Activated T-helper 1 cell treated with anti-CD3 and anti-CD28 coated beads, Interleukin-2, amount 50 U/mL, for 16 hours (primary cell): ENCODE data around the gene MGAT5B.

Experiments
- DNase-seq, 2 donors: peaks; one replicate each; pipeline ENCODE4 v3.0.0-alpha.2; 2020; ENCODE audit warnings: low read depth in 1 of 2, low spot score in 1 of 2

The MGAT5B gene

GRCh38 chr17:76902476-76902875 is 34.3 kb downstream of the MGAT5B start:
- DNase-seq, result no peak

- no peak for DNase-seq
These were observed 35.4 kb downstream of the MGAT5B start for GRCh38 chr17:76903631-76904030.

- DNase-seq, result no peak
These were observed 35.9 kb downstream of the MGAT5B start for GRCh38 chr17:76904116-76904515.

- DNase-seq, result no peak
These were observed 36.8 kb downstream of the MGAT5B start for GRCh38 chr17:76905036-76905435.

- no peak for DNase-seq
These were observed 37.6 kb downstream of the MGAT5B start for GRCh38 chr17:76905836-76906235.

- no peak for DNase-seq
These were observed 38.3 kb downstream of the MGAT5B start for GRCh38 chr17:76906463-76906862.

- no peak for DNase-seq
These were observed 39.1 kb downstream of the MGAT5B start for GRCh38 chr17:76907352-76907751.

GRCh38 chr17:76909971-76910760 is 42.0 kb downstream of the MGAT5B start:
- DNase-seq, result no peak

GRCh38 chr17:76911299-76912017 is 43.3 kb downstream of the MGAT5B start:
- DNase-seq, result no peak

GRCh38 chr17:76912421-76913164 is 44.4 kb downstream of the MGAT5B start:
- no peak for DNase-seq

GRCh38 chr17:76914937-76915336 is 46.7 kb downstream of the MGAT5B start:
- no peak for DNase-seq

GRCh38 chr17:76915840-76916510 is 47.8 kb downstream of the MGAT5B start:
- DNase-seq, result no peak

GRCh38 chr17:76917829-76918228 is 49.6 kb downstream of the MGAT5B start:
- no peak for DNase-seq

- no peak for DNase-seq
These were observed 50.6 kb downstream of the MGAT5B start for GRCh38 chr17:76918811-76919210.

- no peak for DNase-seq
These were observed 52.3 kb downstream of the MGAT5B start for GRCh38 chr17:76920364-76921139.

- DNase-seq, result no peak
These were observed 53.3 kb downstream of the MGAT5B start for GRCh38 chr17:76921340-76922036.

- no peak for DNase-seq
These were observed 53.9 kb downstream of the MGAT5B start for GRCh38 chr17:76922084-76922483.

GRCh38 chr17:76922967-76923366 is 54.8 kb downstream of the MGAT5B start:
- no peak for DNase-seq

- DNase-seq, result no peak
These were observed 55.3 kb downstream of the MGAT5B start for GRCh38 chr17:76923491-76923890.
